Measurements from ENCODE around the gene SLC6A12.
"Not testable (repeated sequence)": the region's sequence is repeated elsewhere in the genome, so short reads cannot be mapped to it uniquely, and the experiment has no call there.

SLC6A12 gene

GRCh38 chr12:197347-197746 lies 16.6 kb downstream of the SLC6A12 start:
- no peak for DNase-seq (ENCODE audit: low spot score)

- no peak for DNase-seq (ENCODE audit: low spot score)
Measured at GRCh38 chr12:196436-196835, 17.5 kb downstream of the SLC6A12 start.

- DNase-seq (ENCODE audit: low spot score) = no peak
Measured at GRCh38 chr12:195951-196350, 18.0 kb downstream of the SLC6A12 start.

DNA sequence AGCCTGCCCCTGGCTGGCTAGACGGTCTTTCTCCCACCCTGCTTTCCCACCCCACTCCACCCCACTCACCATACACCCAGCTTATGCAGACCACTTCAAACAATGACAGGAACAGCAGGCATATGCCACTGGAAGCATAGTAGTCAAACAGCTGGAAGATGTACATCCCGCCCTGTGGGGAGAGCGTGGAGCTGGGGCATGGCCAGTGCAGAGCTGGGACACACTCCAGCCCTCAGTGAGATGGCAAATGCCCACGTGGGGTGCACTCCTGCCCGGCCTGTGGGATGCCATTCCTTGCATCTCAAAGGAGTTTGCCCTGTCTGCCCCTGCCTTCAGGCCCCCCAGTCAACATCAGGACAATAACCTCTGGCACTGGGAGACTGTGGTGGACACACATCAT lies 18.8 kb downstream of the SLC6A12 start:
- DNase-seq (ENCODE audit: low spot score) = no peak

- DNase-seq (ENCODE audit: low spot score) = no peak
Measured at GRCh38 chr12:194276-194675, 19.7 kb downstream of the SLC6A12 start.

- DNase-seq (ENCODE audit: low spot score) = no peak
Measured at GRCh38 chr12:193261-193660, 20.7 kb downstream of the SLC6A12 start.

DNA sequence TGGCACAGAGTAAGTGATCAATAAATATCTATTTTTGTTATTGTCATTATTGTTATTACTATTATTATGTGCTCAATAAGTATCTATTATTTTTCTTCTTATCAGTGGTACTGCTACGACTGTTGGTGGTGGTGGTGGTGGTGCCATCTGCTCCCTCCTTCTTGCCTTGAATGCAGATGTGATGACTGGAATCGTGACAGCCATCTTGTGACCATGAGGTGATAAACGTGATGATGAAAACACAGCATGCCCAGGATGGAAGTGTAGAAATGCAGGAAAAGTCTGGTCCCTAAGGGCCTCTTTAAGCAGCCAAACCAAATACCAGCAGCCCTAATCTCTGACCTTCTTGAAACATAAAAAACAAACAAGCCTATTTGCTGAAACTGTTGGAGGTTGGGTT lies 22.4 kb downstream of the SLC6A12 start:
- DNase-seq (ENCODE audit: low spot score) = no peak

GRCh38 chr12:190881-191280 lies 23.1 kb downstream of the SLC6A12 start:
- DNase-seq (ENCODE audit: low spot score) = no peak

GRCh38 chr12:189622-189962 lies 24.4 kb downstream of the SLC6A12 start:
- no peak for DNase-seq (ENCODE audit: low spot score)

- DNase-seq (ENCODE audit: low spot score) = peak; percentile 31
Measured at GRCh38 chr12:188910-189621, 24.9 kb downstream of the SLC6A12 start.

- DNase-seq (ENCODE audit: low spot score) = not testable (repeated sequence)
Measured at GRCh38 chr12:187986-188909, 25.7 kb downstream of the SLC6A12 start.

- no peak for DNase-seq (ENCODE audit: low spot score)
Measured at GRCh38 chr12:186006-186625, 27.8 kb downstream of the SLC6A12 start.

GRCh38 chr12:185576-185955 lies 28.4 kb downstream of the SLC6A12 start:
- no peak for DNase-seq (ENCODE audit: low spot score)

DNA sequence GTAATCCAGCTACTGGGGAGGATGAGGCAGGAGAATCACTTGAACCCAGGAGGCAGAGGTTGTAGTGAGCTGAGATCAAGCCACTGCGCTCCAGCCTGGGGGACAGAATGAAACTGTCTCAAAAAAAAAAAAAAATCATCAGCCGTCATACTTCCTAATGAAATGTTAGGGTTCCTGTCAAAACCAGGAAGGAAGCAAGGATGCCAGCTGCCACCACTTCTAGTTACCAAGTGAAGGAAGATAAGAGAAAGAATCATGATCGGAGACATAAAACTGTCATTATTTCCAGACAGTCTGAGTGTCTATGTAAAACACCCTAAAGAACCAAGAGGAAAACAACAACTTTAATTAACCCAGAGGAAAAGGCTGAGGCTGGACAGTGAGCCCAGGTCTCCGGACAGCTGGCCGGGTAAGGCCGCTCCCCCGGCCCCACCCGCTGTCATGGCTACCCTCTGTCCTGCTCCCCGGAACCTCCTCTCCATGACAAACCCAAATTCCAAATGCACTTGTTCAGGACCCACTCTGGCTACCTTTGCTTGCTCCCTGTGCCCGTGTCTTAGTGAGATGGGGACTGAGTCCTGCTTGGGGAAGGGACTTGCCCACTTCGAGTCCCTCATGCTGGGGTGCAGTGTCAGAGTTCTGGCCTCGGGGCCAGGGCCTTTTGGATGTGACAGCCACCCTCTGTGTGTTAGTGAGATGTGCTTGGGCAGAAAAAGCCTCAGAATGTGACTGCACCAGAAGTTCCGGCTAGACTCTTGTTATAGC lies 29.0 kb downstream of the SLC6A12 start:
- DNase-seq (ENCODE audit: low spot score) = no peak

DNA sequence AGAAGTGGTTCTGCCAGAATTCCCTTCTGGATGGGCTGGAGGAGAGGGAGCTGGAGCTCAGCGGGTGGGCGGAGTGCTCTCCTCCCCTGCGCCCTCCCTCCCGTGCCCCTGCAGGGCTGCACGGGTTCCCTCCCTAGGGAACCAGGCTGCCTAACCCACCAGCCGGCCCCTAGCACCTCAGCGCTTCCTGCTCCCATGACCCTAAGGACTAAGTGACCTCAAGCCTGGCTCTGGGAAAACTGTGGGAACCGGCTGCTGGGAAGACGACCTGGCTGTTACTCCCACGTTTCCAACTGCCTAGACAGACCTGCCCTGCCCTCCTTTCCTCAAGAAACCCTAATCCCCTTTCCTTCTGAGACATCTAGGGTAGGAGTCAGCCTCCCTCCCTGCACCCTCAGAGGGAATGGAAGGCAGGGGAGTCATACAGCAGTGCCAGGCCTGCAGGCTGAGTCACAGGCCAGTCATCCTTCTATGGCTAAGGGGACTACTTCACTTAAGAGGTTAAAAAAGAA lies 31.5 kb downstream of the SLC6A12 start:
- no peak for DNase-seq (ENCODE audit: low spot score)

- DNase-seq (ENCODE audit: low spot score) = no peak
Measured at GRCh38 chr12:181921-182320, 32.0 kb downstream of the SLC6A12 start.

DNA sequence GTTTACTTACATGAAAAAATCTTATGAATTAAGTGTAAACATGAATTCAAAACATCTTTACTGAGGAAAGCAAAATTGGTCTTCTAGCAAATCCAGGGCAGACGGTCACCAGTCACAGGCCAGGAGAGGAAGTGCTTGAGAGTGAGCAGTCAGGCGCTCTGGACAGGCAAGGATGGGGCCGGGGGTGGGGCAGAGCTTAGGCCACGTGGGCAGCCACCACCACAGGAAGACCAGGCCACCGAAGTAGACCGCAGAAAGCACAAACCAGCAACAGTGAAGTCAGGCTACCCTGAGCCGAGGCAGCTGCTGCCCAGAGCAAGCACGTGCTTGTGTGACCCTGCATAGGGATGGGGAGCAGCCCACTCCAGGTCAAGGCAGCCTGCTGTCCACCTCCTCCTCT lies 33.5 kb downstream of the SLC6A12 start:
- no peak for DNase-seq (ENCODE audit: low spot score)

GRCh38 chr12:179885-180284 lies 34.1 kb downstream of the SLC6A12 start:
- no peak for DNase-seq (ENCODE audit: low spot score)

- no peak for DNase-seq (ENCODE audit: low spot score)
Measured at GRCh38 chr12:179131-179884, 34.6 kb downstream of the SLC6A12 start.

- no peak for DNase-seq (ENCODE audit: low spot score)
Measured at GRCh38 chr12:178829-179109, 35.2 kb downstream of the SLC6A12 start.

DNA sequence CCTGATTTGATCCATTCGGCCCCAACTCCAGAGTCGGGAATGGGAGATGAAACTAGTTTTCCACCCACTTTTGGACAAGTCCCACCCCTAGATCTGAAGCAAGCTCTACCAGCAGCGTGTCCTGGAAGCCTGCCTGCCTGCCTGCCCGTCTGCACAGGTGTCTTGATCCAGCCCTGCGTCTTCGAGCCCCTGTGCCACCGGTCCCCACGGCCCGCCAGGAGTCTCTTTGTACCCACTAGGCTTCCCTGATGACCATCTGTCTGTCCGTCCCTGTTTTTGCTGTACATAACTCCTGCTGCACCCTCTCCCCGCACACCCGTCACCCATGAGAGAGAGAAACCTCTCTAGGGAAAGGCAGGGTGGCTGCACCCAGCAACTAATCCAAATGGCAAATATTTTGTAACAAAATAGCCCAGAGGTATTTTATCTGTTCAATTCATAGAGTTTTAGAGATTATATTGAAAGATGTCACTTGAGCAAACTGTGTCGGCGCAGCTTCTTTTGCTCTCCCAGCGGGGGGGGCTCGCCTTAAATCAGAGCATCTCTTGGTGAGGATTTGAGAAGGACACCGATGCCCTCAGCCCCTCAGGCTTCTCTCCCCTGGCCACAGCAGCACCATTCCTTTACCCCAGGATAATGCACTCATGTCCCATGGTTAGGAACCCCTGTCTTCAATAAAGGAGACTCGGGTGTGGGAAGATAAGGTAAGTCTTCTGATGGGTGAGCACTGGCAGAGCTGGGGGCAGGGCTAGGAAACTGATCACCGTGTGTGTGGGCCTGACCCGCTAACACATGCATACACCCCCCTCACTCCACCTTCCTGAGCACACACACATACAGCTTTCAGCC lies 35.8 kb downstream of the SLC6A12 start:
- no peak for DNase-seq (ENCODE audit: low spot score)
